MCF 10A (cell line): ENCODE measurements around the gene DLG2. TPM values are rescaled to one million over a fixed set of nuclear protein-coding genes. Genes with fewer than 3 reads are reported as not detected.

ENCODE experiments used
- BruUV-seq: library from RNA; stranded (reverse); fragments of 400-500 nt; replicated peaks from 2 replicates; lab custom pipeline; 2021; lab: Mats Ljungman, UMichigan
- CTCF ChIA-PET: fragments of 300-600 bp; sonication (Branson Sonifier 250); formaldehyde crosslinking; extraction: SDS; loops from one replicate; lab custom pipeline; 2021; ENCODE audit warnings: antibody characterized with exemption, inconsistent platforms; lab: Yijun Ruan, JAX
- POLR2A ChIA-PET: fragments of 300-600, 350-650 bp; sonication (Branson Sonifier 250); formaldehyde crosslinking; extraction: SDS; loops from one replicate; lab custom pipeline; 2020; ENCODE audit warnings: antibody characterized with exemption, inconsistent platforms; lab: Yijun Ruan, JAX
- DNase-seq: peaks from one replicate; pipeline ENCODE4 v3.0.0-alpha.2; 2018; ENCODE audit not compliant: unreplicated experiment
- H3K27ac Mint-ChIP-seq: one replicate; pipeline ENCODE4 v1.8.0; 2022; ENCODE audit warnings: mild to moderate bottlenecking, low read depth, mixed read lengths; ENCODE audit not compliant: unreplicated experiment
- H3K27me3 Mint-ChIP-seq: one replicate; pipeline ENCODE4 v1.8.0; 2022; ENCODE audit warnings: mixed read lengths; ENCODE audit not compliant: insufficient read depth, unreplicated experiment
- H3K36me3 Mint-ChIP-seq: one replicate; pipeline ENCODE4 v1.8.0; 2022; ENCODE audit warnings: mild to moderate bottlenecking, moderate library complexity, mixed read lengths; ENCODE audit not compliant: insufficient read depth, unreplicated experiment
- H3K4me1 Mint-ChIP-seq: one replicate; pipeline ENCODE4 v1.8.0; 2022; ENCODE audit warnings: mixed read lengths; ENCODE audit not compliant: insufficient read depth, unreplicated experiment
- H3K4me3 Mint-ChIP-seq: one replicate; pipeline ENCODE4 v1.8.0; 2022; ENCODE audit warnings: mild to moderate bottlenecking, moderate library complexity, mixed read lengths; ENCODE audit not compliant: unreplicated experiment
- H3K9me3 Mint-ChIP-seq: one replicate; pipeline ENCODE4 v1.8.0; 2022; ENCODE audit warnings: mixed read lengths; ENCODE audit not compliant: unreplicated experiment
- CTCF ChIP-seq: fragments of 200-600 bp; IDR thresholded peaks from one replicate; pipeline ENCODE4 v1.8.0; 2022; ENCODE audit warnings: antibody characterized with exemption, mild to moderate bottlenecking; ENCODE audit not compliant: unreplicated experiment
- intact Hi-C: fragments of 100-400 bp; cut with micrococcal nuclease; formaldehyde crosslinking; loops from 2 replicates; pipeline ENCODE4 v1.14.1; 2022
- total RNA-seq: library from RNA; stranded (reverse); gene quantifications from 2 replicates; pipeline ENCODE4 v1.2.3, GENCODE V29; 2022

Gene DLG2
- total RNA-seq, 1 experiment from 2014 or later = 0.26 TPM

- intact Hi-C loops = no loop called here
- peak; percentile 26 for DNase-seq
- ChIA-PET POLR2A (no interaction called here), CTCF (interaction anchor here (0.7 kb wide), 1 partner anchor 183 kb away, joined by 3 read pairs; no protein-coding TSS in a partner anchor)
- Mint-ChIP-seq H3K4me3 (no peak overlapping the region), H3K9me3 (peaks cover 7% of the 10 kb centered on the region), H3K4me1 (peaks cover 9% of the 10 kb centered on the region), H3K27me3 (no peaks in the 10 kb centered on the region), H3K36me3 (no peaks in the 10 kb centered on the region), H3K27ac (no peak overlapping the region)
- BruUV-seq = no TSS peak
- no peak for TF ChIP-seq CTCF
These were observed 1607.5 kb downstream of the DLG2 start for GRCh38 chr11:84019571-84020194.

- TF ChIP-seq CTCF = no peak
- intact Hi-C loops = no loop called here
- DNase-seq = no peak
- ChIA-PET POLR2A (no interaction called here), CTCF (interaction anchor here (0.6 kb wide), 1 partner anchor 284 kb away, joined by 3 read pairs; no protein-coding TSS in a partner anchor)
- Mint-ChIP-seq H3K9me3 (peaks cover 7% of the 10 kb centered on the region), H3K4me1 (peaks cover 3% of the 10 kb centered on the region), H3K4me3 (no peak overlapping the region), H3K36me3 (no peaks in the 10 kb centered on the region), H3K27me3 (no peaks in the 10 kb centered on the region), H3K27ac (no peak overlapping the region)
- BruUV-seq = no TSS peak
These were observed 1612.6 kb downstream of the DLG2 start for GRCh38 chr11:84014539-84014938.

- TF ChIP-seq CTCF = no peak
- CTCF ChIA-PET = no interaction called here
- Mint-ChIP-seq H3K4me3 (no peak overlapping the region), H3K9me3 (peaks cover 7% of the 10 kb centered on the region), H3K27me3 (no peaks in the 10 kb centered on the region), H3K27ac (no peak overlapping the region), H3K36me3 (no peaks in the 10 kb centered on the region), H3K4me1 (no peaks in the 10 kb centered on the region)
- POLR2A ChIA-PET = no interaction called here
- DNase-seq = no peak
- BruUV-seq = no TSS peak
- intact Hi-C loops = no loop called here
These were observed 1614.8 kb downstream of the DLG2 start for GRCh38 chr11:84012171-84012826.

DNA sequence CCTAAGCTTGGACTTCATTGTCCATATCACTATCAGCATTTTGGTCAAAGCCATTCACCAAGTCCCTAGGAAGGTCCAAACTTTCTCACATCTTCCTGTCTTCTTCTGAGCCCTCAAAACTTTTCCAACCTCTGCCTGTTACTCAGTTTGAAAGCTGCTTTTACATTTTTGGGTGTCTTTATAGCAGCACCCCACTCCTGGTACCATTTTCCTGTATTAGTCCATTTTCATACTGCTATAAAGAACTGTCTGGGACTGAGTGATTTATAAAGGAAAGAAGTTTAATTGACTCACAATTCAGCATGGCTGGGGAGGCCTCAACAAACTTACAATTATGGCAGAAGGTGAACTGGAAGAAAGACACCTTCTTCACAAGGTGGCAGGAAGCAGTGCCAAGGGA, 1624.0 kb downstream of the DLG2 start:
- POLR2A ChIA-PET = no interaction called here
- Mint-ChIP-seq H3K27ac (no peak overlapping the region), H3K36me3 (no peaks in the 10 kb centered on the region), H3K27me3 (no peaks in the 10 kb centered on the region), H3K9me3 (peaks cover 39% of the 10 kb centered on the region), H3K4me3 (no peak overlapping the region), H3K4me1 (no peaks in the 10 kb centered on the region)
- intact Hi-C loops = no loop called here
- DNase-seq = no peak
- BruUV-seq = no TSS peak
- no peak for TF ChIP-seq CTCF
- CTCF ChIA-PET = no interaction called here
